ENCODE measurements around the gene UGT1A4.
"Not testable (repeated sequence)": the region's sequence is repeated elsewhere in the genome, so short reads cannot be mapped to it uniquely, and the experiment has no call there.

UGT1A4 gene

DNA sequence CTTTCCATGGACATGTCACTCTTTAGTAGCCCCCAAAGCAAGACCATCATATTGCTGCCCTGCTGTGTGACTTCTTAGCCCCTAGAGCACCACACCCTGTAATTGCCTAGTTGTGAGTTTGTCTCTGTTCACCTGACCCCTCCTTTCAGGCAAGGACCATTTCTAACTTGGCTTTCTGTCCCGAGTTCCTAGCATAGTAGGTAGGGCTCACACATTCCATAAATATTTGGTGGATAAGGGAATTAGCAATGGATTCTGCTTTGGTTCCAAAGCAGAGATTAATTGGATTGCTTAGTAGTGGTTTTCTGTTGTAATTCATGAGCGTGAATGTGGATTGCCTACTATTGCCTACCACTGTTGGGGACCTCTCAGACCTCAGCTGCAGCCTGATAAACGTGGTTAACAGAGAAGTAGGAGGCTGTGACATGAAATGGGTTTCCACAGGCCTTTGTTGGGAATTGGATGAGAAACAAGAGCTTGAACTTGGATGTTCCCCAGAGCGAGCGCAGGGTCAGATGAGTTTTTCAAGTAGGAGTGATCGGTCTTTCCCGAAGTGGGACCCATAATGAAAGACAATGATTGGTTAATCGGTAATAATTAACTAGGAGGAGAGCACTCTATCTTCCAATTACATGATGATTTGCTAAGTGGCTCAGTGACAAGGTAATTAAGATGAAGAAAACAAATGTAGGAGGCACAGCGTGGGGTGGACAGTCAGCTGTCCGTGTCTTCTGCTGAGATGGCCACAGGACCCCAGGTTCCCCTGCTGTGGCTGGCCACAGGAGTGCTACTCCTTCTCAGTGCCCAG is 28.1 kb downstream of the UGT1A4 start:
- DNase-seq: no peak
- H3K4me3 ChIP-seq (ENCODE audit: control insufficient read depth in 1 of 7, extremely low read depth in 1 of 7, insufficient read depth in 4 of 7, low read depth in 2 of 7, low read length in 6 of 7): no peak overlapping the region
- no peak overlapping the region for H3K27ac ChIP-seq (ENCODE audit: insufficient read depth in 1 of 2, low read depth in 1 of 2, low read length in 2 of 2, poor library complexity in 1 of 2, severe bottlenecking in 2 of 2)
- H3K9me3 ChIP-seq (ENCODE audit: control extremely low read depth in 1 of 5, control insufficient read depth in 4 of 5, insufficient read depth in 2 of 5, low read depth in 1 of 5, low read length in 4 of 5): peaks cover 0 to 7% (median 3%) of the 10 kb centered on the region in 5 experiments
- WGBS (ENCODE audit: insufficient coverage): 90% methylated on average over 8 of the region's 10 CpGs
- POLR2A ChIA-PET: no interaction called here
- H3K36me3 ChIP-seq (ENCODE audit: control insufficient read depth in 4 of 4, insufficient read depth in 4 of 4, low read length in 3 of 4): no peaks in the 10 kb centered on the region
- H3K4me1 ChIP-seq (ENCODE audit: control extremely low read depth in 1 of 4, control insufficient read depth in 4 of 4, insufficient read depth in 4 of 4, low read length in 3 of 4): no peaks in the 10 kb centered on the region
- CTCF ChIA-PET: no interaction called here
- peaks cover 0 to 12% (median 0%) of the 10 kb centered on the region in 5 experiments for H3K27me3 ChIP-seq (replicated peaks in 2 of 5; ENCODE audit: control insufficient read depth in 4 of 5, insufficient read depth in 5 of 5, low read length in 4 of 5)

GRCh38 chr2:233747283-233747544 is 28.7 kb downstream of the UGT1A4 start:
- Histone ChIP-seq H3K27ac (ENCODE audit: insufficient read depth in 1 of 2, low read depth in 1 of 2, low read length in 2 of 2, poor library complexity in 1 of 2, severe bottlenecking in 2 of 2) (no peak overlapping the region), H3K4me1 (ENCODE audit: control extremely low read depth in 1 of 4, control insufficient read depth in 4 of 4, insufficient read depth in 4 of 4, low read length in 3 of 4) (no peaks in the 10 kb centered on the region), H3K9me3 (ENCODE audit: control extremely low read depth in 1 of 5, control insufficient read depth in 4 of 5, insufficient read depth in 2 of 5, low read depth in 1 of 5, low read length in 4 of 5) (peaks cover 0 to 7% (median 3%) of the 10 kb centered on the region in 5 experiments), H3K27me3 (replicated peaks in 2 of 5; ENCODE audit: control insufficient read depth in 4 of 5, insufficient read depth in 5 of 5, low read length in 4 of 5) (peaks cover 0 to 12% (median 0%) of the 10 kb centered on the region in 5 experiments), H3K4me3 (ENCODE audit: control insufficient read depth in 1 of 7, extremely low read depth in 1 of 7, insufficient read depth in 4 of 7, low read depth in 2 of 7, low read length in 6 of 7) (no peak overlapping the region), H3K36me3 (ENCODE audit: control insufficient read depth in 4 of 4, insufficient read depth in 4 of 4, low read length in 3 of 4) (no peaks in the 10 kb centered on the region)
- DNase-seq: no peak
- WGBS (ENCODE audit: insufficient coverage): 89% methylated on average over 6 of the region's 6 CpGs
- CTCF ChIA-PET: no interaction called here
- POLR2A ChIA-PET: no interaction called here

- H3K4me3 ChIP-seq (ENCODE audit: control insufficient read depth in 1 of 7, extremely low read depth in 1 of 7, insufficient read depth in 4 of 7, low read depth in 2 of 7, low read length in 6 of 7); DNase-seq; POLR2A ChIA-PET; H3K36me3 ChIP-seq (ENCODE audit: control insufficient read depth in 4 of 4, insufficient read depth in 4 of 4, low read length in 3 of 4); H3K9me3 ChIP-seq (ENCODE audit: control extremely low read depth in 1 of 5, control insufficient read depth in 4 of 5, insufficient read depth in 2 of 5, low read depth in 1 of 5, low read length in 4 of 5); H3K4me1 ChIP-seq (ENCODE audit: control extremely low read depth in 1 of 4, control insufficient read depth in 4 of 4, insufficient read depth in 4 of 4, low read length in 3 of 4); H3K27ac ChIP-seq (ENCODE audit: insufficient read depth in 1 of 2, low read depth in 1 of 2, low read length in 2 of 2, poor library complexity in 1 of 2, severe bottlenecking in 2 of 2); CTCF ChIA-PET: not testable (repeated sequence)
- peaks cover 0 to 15% (median 0%) of the 10 kb centered on the region in 5 experiments for H3K27me3 ChIP-seq (replicated peaks in 2 of 5; ENCODE audit: control insufficient read depth in 4 of 5, insufficient read depth in 5 of 5, low read length in 4 of 5)
- 86% methylated on average over 2 of the region's 2 CpGs for WGBS (ENCODE audit: insufficient coverage)
Measured at GRCh38 chr2:233750689-233751088, 32.2 kb downstream of the UGT1A4 start.

DNA sequence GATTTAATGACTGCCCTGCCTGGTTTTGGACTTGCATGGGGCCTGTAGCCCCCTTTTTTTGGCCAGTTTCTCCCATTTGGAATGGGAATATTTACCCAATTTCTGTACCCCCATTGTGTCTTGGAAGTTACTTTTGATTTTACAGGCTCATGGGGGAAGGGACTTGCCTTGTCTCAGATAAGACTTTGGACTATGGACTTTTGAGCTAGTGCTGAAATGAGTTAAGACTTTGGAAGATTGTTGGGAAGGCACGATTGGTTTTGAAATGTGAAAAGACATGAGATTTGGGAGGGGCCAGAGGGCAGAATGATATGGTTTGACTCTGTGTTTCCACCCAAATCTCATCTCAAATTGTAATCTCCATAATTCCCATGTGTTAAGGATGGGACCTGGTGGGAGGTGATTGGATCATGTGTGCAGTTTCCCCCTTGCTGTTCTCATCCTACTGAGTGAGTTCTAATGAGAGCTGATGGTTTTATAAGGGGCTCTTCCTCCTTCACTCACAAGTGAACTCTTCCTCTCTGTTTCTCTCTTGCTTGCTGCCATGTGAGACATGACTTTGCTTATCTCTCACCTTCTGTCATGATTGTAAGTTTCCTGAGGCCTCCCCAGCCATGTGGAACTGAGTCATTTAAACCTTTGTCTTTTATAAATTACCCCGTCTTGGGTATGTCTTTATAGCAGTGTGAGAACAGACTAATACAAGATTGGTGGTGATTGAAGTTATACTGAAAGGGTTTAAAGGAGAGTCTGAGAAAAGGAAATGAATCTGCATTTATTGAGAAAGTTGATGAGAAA is 32.9 kb downstream of the UGT1A4 start:
- POLR2A ChIA-PET; CTCF ChIA-PET; H3K27ac ChIP-seq (ENCODE audit: insufficient read depth in 1 of 2, low read depth in 1 of 2, low read length in 2 of 2, poor library complexity in 1 of 2, severe bottlenecking in 2 of 2); H3K36me3 ChIP-seq (ENCODE audit: control insufficient read depth in 4 of 4, insufficient read depth in 4 of 4, low read length in 3 of 4); H3K4me1 ChIP-seq (ENCODE audit: control extremely low read depth in 1 of 4, control insufficient read depth in 4 of 4, insufficient read depth in 4 of 4, low read length in 3 of 4); DNase-seq; H3K4me3 ChIP-seq (ENCODE audit: control insufficient read depth in 1 of 7, extremely low read depth in 1 of 7, insufficient read depth in 4 of 7, low read depth in 2 of 7, low read length in 6 of 7); H3K9me3 ChIP-seq (ENCODE audit: control extremely low read depth in 1 of 5, control insufficient read depth in 4 of 5, insufficient read depth in 2 of 5, low read depth in 1 of 5, low read length in 4 of 5): not testable (repeated sequence)
- WGBS (ENCODE audit: insufficient coverage): no CpG with 5 or more reads among the region's 2 CpGs
- peaks cover 0 to 15% (median 0%) of the 10 kb centered on the region in 5 experiments for H3K27me3 ChIP-seq (replicated peaks in 2 of 5; ENCODE audit: control insufficient read depth in 4 of 5, insufficient read depth in 5 of 5, low read length in 4 of 5)

GRCh38 chr2:233754872-233755611 is 36.5 kb downstream of the UGT1A4 start:
- Histone ChIP-seq H3K4me3 (ENCODE audit: control insufficient read depth in 1 of 7, extremely low read depth in 1 of 7, insufficient read depth in 4 of 7, low read depth in 2 of 7, low read length in 6 of 7) (no peak overlapping the region), H3K27me3 (replicated peaks in 2 of 5; ENCODE audit: control insufficient read depth in 4 of 5, insufficient read depth in 5 of 5, low read length in 4 of 5) (peaks cover 0 to 3% (median 0%) of the 10 kb centered on the region in 5 experiments), H3K9me3 (ENCODE audit: control extremely low read depth in 1 of 5, control insufficient read depth in 4 of 5, insufficient read depth in 2 of 5, low read depth in 1 of 5, low read length in 4 of 5) (peaks cover 0 to 7% (median 3%) of the 10 kb centered on the region in 5 experiments), H3K27ac (ENCODE audit: insufficient read depth in 1 of 2, low read depth in 1 of 2, low read length in 2 of 2, poor library complexity in 1 of 2, severe bottlenecking in 2 of 2) (no peak overlapping the region), H3K36me3 (ENCODE audit: control insufficient read depth in 4 of 4, insufficient read depth in 4 of 4, low read length in 3 of 4) (no peaks in the 10 kb centered on the region), H3K4me1 (ENCODE audit: control extremely low read depth in 1 of 4, control insufficient read depth in 4 of 4, insufficient read depth in 4 of 4, low read length in 3 of 4) (no peaks in the 10 kb centered on the region)
- POLR2A ChIA-PET: no interaction called here
- DNase-seq: no peak
- 97% methylated on average over 37 of the region's 44 CpGs for WGBS (ENCODE audit: insufficient coverage)
- CTCF ChIA-PET: no interaction called here

- CTCF ChIA-PET: no interaction called here
- peaks cover 0 to 2% (median 0%) of the 10 kb centered on the region in 5 experiments for H3K9me3 ChIP-seq (ENCODE audit: control extremely low read depth in 1 of 5, control insufficient read depth in 4 of 5, insufficient read depth in 2 of 5, low read depth in 1 of 5, low read length in 4 of 5)
Measured at GRCh38 chr2:233756429-233757081, 38.0 kb downstream of the UGT1A4 start.

More at GRCh38 chr2:233756429-233757081, 38.0 kb downstream of the UGT1A4 start:
- no peaks in the 10 kb centered on the region for H3K4me1 ChIP-seq (ENCODE audit: control extremely low read depth in 1 of 4, control insufficient read depth in 4 of 4, insufficient read depth in 4 of 4, low read length in 3 of 4)
- DNase-seq: no peak
- peaks cover 0 to 3% (median 0%) of the 10 kb centered on the region in 5 experiments for H3K27me3 ChIP-seq (replicated peaks in 2 of 5; ENCODE audit: control insufficient read depth in 4 of 5, insufficient read depth in 5 of 5, low read length in 4 of 5)
- H3K36me3 ChIP-seq (ENCODE audit: control insufficient read depth in 4 of 4, insufficient read depth in 4 of 4, low read length in 3 of 4): no peaks in the 10 kb centered on the region
- H3K4me3 ChIP-seq (ENCODE audit: control insufficient read depth in 1 of 7, extremely low read depth in 1 of 7, insufficient read depth in 4 of 7, low read depth in 2 of 7, low read length in 6 of 7): no peak overlapping the region
- POLR2A ChIA-PET: no interaction called here
- 100% methylated on average over 2 of the region's 7 CpGs for WGBS (ENCODE audit: insufficient coverage)
- H3K27ac ChIP-seq (ENCODE audit: insufficient read depth in 1 of 2, low read depth in 1 of 2, low read length in 2 of 2, poor library complexity in 1 of 2, severe bottlenecking in 2 of 2): no peak overlapping the region

Data from common myeloid progenitor, CD34-positive (primary cell).